ENCODE data around the gene F3. TPM values are rescaled to one million over a fixed set of nuclear protein-coding genes. Genes with fewer than 3 reads are reported as not detected.

F3 gene
- polyA plus RNA-seq, 2 of the 4 experiments (the other 2 are of a cell fraction), result 3.2 to 4.4 TPM

- ChIA-PET POLR2A (no interaction called here), CTCF (no interaction called here)
- no peaks in the 10 kb centered on the region for H3K4me1 ChIP-seq
- no peak overlapping the region for H3K4me3 ChIP-seq
- no peak for FAIRE-seq
- TF ChIP-seq, protein P1, sequence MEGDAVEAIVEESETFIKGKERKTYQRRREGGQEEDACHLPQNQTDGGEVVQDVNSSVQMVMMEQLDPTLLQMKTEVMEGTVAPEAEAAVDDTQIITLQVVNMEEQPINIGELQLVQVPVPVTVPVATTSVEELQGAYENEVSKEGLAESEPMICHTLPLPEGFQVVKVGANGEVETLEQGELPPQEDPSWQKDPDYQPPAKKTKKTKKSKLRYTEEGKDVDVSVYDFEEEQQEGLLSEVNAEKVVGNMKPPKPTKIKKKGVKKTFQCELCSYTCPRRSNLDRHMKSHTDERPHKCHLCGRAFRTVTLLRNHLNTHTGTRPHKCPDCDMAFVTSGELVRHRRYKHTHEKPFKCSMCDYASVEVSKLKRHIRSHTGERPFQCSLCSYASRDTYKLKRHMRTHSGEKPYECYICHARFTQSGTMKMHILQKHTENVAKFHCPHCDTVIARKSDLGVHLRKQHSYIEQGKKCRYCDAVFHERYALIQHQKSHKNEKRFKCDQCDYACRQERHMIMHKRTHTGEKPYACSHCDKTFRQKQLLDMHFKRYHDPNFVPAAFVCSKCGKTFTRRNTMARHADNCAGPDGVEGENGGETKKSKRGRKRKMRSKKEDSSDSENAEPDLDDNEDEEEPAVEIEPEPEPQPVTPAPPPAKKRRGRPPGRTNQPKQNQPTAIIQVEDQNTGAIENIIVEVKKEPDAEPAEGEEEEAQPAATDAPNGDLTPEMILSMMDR (IDR thresholded peaks at IDR 0.05), result no peak
- no peak for TF ChIP-seq NFE2L2 (conservative IDR thresholded peaks at IDR 0.05; ENCODE audit: low read length)
- TF ChIP-seq GATA3 (IDR thresholded peaks at IDR 0.05; ENCODE audit: borderline replicate concordance), result no peak
- TF ChIP-seq ZSCAN20 (CRISPR knock-in tag; IDR thresholded peaks at IDR 0.05), result no peak
- no peak overlapping the region for H3K4me2 ChIP-seq
- no peak overlapping the region for H3K27ac ChIP-seq
- no peaks in the 10 kb centered on the region for H3K9me3 ChIP-seq
- no peak for ATAC-seq
- no peak for DNase-seq (ENCODE audit: low read depth in 1 of 2, low spot score in 1 of 2)
- 92% methylated on average over 4 of the region's 4 CpGs for WGBS (ENCODE audit: missing lambda C conversion rate)
Observed at GRCh38 chr1:94589728-94590127, 48.2 kb upstream of the F3 start.

- ChIA-PET CTCF (interaction anchor here (1.2 kb wide), 1 partner anchor 16 kb away, joined by 4 read pairs; no protein-coding TSS in a partner anchor), POLR2A (no interaction called here)
- Histone ChIP-seq H3K27ac (no peak overlapping the region), H3K4me2 (no peak overlapping the region), H3K9me3 (peaks cover 2% of the 10 kb centered on the region; the same call in 1 of the 3 replicates), H3K4me3 (no peak overlapping the region), H3K4me1 (peaks cover 22% of the 10 kb centered on the region)
- DNase-seq (ENCODE audit: low read depth in 1 of 2, low spot score in 1 of 2) (no peak), ATAC-seq (no peak), FAIRE-seq (no peak)
- TF ChIP-seq CBX8 (IDR thresholded peaks at IDR 0.05) (no peak), CBX2 (IDR thresholded peaks at IDR 0.05; ENCODE audit: borderline replicate concordance, low read depth) (no peak), EHMT2 (IDR thresholded peaks at IDR 0.05; ENCODE audit: low read depth) (no peak), BHLHE40 (IDR thresholded peaks at IDR 0.05; ENCODE audit: low read depth, low read length) (no peak), ZC3H11A (IDR thresholded peaks at IDR 0.05) (no peak), GATA3 (IDR thresholded peaks at IDR 0.05; ENCODE audit: borderline replicate concordance) (no peak), HOXB5 (CRISPR knock-in tag; IDR thresholded peaks at IDR 0.05) (no peak), ZSCAN20 (CRISPR knock-in tag; IDR thresholded peaks at IDR 0.05) (no peak)
- TF ChIP-seq, protein P2, sequence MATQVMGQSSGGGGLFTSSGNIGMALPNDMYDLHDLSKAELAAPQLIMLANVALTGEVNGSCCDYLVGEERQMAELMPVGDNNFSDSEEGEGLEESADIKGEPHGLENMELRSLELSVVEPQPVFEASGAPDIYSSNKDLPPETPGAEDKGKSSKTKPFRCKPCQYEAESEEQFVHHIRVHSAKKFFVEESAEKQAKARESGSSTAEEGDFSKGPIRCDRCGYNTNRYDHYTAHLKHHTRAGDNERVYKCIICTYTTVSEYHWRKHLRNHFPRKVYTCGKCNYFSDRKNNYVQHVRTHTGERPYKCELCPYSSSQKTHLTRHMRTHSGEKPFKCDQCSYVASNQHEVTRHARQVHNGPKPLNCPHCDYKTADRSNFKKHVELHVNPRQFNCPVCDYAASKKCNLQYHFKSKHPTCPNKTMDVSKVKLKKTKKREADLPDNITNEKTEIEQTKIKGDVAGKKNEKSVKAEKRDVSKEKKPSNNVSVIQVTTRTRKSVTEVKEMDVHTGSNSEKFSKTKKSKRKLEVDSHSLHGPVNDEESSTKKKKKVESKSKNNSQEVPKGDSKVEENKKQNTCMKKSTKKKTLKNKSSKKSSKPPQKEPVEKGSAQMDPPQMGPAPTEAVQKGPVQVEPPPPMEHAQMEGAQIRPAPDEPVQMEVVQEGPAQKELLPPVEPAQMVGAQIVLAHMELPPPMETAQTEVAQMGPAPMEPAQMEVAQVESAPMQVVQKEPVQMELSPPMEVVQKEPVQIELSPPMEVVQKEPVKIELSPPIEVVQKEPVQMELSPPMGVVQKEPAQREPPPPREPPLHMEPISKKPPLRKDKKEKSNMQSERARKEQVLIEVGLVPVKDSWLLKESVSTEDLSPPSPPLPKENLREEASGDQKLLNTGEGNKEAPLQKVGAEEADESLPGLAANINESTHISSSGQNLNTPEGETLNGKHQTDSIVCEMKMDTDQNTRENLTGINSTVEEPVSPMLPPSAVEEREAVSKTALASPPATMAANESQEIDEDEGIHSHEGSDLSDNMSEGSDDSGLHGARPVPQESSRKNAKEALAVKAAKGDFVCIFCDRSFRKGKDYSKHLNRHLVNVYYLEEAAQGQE (IDR thresholded peaks at IDR 0.05), result no peak
- TF ChIP-seq, protein P3, sequence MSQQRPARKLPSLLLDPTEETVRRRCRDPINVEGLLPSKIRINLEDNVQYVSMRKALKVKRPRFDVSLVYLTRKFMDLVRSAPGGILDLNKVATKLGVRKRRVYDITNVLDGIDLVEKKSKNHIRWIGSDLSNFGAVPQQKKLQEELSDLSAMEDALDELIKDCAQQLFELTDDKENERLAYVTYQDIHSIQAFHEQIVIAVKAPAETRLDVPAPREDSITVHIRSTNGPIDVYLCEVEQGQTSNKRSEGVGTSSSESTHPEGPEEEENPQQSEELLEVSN (IDR thresholded peaks at IDR 0.05; ENCODE audit: borderline replicate concordance, low read depth), result no peak
- 75% methylated on average over 2 of the region's 2 CpGs for WGBS (ENCODE audit: missing lambda C conversion rate)
Observed at GRCh38 chr1:94582565-94582964, 41.0 kb upstream of the F3 start.

- Histone ChIP-seq H3K4me2 (peak overlapping the region; percentile 67), H3K9me3 (peaks cover 2% of the 10 kb centered on the region; the same call in 1 of the 3 replicates), H3K4me1 (peaks cover 22% of the 10 kb centered on the region), H3K27ac (peak overlapping the region; percentile 85), H3K4me3 (no peak overlapping the region)
- POLR2A ChIA-PET, result interaction anchor here (2.1 kb wide), 1 partner anchor 38 kb away, joined by 9 read pairs; the partner anchor contains the start of gene F3
- peak; percentile 24 to 46; a peak in 2 of 6 replicates for ATAC-seq
- TF ChIP-seq GATA3 (IDR thresholded peaks at IDR 0.05; ENCODE audit: borderline replicate concordance), result no peak
- CTCF ChIA-PET, result interaction anchor here (2.0 kb wide), 1 partner anchor 19 kb away, joined by 6 read pairs; no protein-coding TSS in a partner anchor
- peak in 1 of 2 experiments; percentile 9 for DNase-seq (ENCODE audit: low read depth in 1 of 2, low spot score in 1 of 2)
- 74% methylated on average over 10 of the region's 10 CpGs for WGBS (ENCODE audit: missing lambda C conversion rate)
- FAIRE-seq, result no peak
Observed at GRCh38 chr1:94580367-94581115, 39.0 kb upstream of the F3 start.
